GM15510 (cell line): ENCODE data around the gene TBL1X.

ENCODE experiments used
- POLR2A ChIP-seq: IDR thresholded peaks from 3 replicates; pipeline ENCODE4 v1.6.1; 2011; ENCODE audit warnings: borderline replicate concordance; ENCODE audit not compliant: insufficient read length; ENCODE audit errors: extremely low read depth

TBL1X gene

DNA sequence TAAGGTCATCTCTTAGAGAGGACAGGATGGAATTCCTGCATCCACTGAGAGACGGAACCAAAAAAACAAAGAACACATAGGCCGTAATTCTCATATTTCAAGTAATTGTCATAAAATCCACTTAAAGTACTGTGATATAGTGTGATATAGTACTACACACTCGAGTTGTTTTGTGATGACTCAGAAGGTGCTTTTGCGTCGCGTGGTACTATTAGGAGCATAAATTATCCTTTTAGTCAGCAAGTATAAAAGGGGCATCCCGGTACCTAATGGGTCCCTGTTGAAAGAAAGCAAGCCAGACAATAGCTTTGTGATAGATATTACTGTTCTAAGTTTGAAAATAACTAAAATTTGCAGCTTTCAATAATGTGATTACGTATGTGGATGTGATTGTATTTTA, 245.5 kb downstream of the TBL1X start:
- TF ChIP-seq POLR2A = no peak

DNA sequence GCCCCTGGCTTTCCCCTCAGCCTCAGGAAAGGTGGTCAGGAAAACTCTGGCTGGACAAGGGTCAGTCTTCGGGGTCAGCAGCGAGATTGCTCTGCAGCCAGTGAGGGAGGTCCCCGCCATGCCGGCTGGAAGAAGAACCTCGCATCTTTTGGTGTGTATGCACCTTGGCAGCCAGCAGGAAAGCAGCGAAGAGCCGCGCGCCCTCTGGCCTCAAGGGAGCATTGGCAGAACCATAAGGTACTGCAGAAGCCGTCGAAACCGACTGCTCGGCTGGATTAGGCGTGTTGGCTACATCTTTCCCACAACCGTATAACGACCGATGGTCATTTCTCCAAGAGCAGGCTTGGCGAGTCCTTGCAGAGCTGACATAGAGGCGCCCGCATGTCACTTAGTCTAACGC, 252.5 kb downstream of the TBL1X start:
- TF ChIP-seq POLR2A = no peak

DNA sequence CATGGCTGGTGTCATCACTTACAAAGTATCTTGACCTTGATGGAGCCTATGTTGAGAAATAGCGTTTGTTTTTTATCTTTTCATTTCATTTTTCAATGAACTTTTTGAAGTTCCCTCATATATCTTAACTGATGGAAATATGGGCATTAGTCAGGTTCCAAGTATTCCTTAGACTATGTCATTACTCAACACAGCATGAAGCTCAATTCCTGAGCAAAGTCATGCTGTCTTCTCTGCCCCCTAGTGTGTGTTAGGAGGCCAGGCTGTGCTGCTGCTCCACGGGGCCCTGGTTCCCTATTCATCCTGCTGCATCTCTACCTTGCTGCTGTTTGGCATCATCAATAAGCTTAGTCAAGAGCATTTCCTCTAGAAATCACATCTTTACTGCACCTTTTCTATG, 259.9 kb downstream of the TBL1X start:
- no peak for TF ChIP-seq POLR2A

DNA sequence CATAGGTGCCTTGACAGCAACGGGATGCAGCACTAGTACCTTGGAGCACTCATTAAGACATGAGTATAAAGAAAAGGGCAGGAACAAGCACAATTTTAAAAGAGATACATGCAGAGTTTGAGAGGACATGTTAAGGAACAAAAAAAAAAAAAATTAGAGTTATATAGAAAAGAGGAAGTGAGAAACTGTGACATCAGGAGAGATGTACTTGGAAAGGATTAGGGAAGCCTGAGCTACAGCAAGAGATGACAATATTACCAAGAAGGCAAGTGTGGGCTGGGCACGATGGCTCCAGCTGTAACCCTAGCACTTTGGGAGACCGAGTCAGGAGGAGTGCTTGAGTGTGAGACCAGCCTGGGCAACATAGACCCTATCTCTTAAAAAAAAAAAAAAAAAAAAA, 263.4 kb downstream of the TBL1X start:
- TF ChIP-seq POLR2A = no peak

DNA sequence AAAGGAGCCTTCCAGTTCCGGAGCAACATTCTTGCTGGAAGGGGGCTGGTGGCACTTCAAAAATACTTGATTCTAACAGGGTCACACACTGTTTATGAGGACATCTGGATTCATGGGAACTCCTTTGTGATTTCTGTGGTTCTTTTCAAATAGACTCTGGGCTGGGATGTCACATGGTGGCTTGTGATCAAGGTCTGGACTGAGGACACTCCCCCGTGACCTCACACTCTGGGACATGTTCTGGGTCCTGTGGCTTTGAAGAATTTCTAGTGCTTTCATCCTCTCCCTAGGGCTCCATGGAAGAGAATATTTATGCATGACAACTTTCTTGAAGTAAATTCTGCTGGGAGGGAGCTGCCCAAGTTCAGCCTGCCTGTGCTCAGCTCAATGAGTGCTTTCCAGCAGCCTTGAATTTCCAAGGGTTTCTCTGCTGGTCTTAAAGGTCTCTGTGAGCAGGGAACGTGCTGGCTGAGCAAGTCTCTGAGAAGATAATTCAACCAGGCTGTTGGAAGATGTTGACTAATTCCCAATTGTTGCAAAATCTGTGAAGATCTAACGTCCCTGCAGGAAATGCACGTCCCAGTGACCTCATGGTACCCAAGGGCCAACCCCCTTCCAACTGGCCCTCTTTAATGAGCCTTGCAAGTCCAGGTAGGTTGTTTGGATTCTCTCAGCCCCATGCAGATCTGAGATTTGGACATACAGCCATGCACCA, 264.5 kb downstream of the TBL1X start:
- TF ChIP-seq POLR2A = no peak

DNA sequence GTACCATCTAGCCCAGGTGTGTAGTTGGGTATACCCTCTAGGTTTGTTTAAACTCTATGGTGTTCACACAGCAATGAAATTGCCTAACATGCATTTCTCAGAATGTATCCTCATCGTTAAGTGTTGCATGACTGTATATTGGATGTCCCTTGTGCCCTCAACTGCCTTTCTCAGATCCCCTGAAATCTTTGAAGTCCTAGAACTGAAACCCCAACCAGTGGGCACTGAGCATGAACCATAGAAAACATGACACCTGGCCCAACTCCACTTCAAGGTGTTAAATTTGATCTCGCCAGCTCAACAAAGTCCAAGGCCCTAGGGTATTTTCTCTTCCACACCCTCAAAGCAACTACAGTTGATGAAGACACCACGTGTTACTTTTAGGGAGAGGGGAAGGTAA, 265.2 kb downstream of the TBL1X start:
- TF ChIP-seq POLR2A = no peak

DNA sequence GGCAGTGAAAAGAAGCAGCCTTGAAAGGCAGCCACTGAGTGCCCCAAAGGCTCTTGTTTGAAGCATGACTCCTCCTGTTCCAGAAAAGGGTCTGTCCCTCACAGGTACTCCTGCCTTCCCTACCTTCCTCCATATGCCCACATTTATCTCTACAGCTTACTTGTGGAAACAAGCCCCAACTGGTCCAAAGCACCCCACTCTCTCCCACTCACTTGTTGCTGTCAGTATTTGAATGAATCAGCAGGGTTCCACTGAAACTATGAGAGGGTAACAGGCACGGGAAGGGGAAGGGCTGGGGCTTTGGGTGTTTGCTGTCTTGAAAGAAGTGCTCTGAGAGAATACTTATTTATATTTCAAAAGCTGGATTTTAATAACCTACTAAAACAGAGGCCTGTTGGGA, 265.9 kb downstream of the TBL1X start:
- no peak for TF ChIP-seq POLR2A

DNA sequence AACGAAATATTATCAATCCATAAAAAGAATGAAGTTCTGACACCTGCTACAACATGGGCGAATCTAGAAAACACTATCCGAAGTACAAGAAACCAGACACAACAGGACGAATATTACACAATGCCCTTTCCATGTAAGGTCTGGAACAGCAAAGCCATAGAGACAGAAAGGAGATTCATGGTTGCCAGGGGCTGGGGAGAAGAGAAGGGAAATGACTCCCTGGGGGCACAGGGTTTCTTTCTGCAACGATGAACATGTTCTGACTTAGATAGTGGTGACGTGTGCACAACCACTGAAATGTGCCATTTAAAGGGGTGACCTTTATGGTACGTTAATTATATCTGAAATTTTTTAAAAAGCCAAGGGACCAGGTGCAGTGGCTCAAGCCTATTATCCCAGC, 272.5 kb downstream of the TBL1X start:
- TF ChIP-seq POLR2A = no peak

DNA sequence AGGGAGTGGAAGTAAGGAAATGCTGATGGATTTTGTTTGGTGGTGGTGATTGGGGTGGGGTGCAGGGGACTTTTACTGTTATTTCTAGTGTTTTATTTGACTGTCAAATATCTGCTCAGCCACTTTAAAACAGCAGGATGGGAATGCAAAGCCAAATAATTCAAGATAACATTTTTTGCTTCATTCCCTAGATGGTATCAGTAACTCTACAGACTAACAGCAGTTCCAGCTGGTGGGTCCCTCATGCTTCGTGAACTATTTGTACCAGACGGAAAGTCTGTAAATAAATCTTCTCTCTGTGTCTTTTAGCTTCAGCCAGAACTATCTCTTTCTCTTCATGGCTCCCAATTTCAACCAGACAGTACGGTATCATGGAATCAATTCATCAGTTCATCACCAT, 273.3 kb downstream of the TBL1X start:
- TF ChIP-seq POLR2A = no peak

DNA sequence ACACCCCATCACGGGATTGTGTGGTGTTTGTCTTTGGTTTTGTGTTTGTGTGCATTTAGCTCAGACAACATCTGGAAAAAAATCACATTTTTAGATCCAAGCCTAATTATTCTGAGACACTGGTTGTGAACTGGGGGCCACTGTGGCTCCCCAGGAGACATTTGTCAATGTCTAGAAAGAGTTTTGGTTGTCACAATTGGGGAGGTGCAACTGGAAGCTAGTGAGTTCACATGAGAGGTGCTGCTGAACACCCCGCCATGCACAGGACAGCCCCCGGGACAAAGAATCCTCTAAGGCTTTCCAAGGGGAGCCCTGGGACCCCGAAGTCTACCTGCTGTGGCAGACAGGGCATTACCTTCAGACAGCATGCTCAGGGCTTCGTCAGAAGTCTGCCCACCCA, 274.3 kb downstream of the TBL1X start:
- TF ChIP-seq POLR2A = no peak

DNA sequence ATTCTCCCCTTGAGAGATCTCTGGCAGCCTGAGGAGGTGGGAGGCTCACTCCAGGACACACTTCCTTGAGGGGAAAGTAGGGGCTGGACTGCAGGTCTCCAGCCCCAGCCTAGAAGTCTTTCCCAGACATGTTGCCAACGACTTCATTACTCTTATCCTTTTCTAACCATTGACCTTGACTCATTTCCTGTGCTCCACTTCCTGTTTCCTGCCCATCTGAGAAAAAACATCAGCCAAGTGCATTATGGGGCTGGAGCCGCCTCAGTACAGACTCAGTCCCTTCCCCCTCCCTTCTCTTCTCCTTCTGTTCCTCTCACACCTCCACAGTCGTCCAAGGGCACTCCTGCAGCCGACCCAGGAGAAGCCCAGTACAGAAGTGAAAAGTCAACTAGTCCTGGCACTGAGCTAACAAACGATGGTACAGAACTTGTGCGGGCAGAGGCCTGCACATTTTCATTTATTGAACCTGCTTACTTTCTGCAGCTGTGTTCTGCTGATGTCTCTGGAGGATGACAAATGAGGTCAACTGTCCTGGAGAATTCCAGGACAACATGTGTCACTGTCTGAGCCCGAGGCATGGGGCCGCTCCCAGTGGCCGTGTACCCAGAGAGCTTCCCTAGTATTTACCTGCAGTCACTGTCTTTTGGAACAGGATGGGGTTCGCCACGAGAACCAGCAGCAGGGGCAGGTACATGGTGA, 280.7 kb downstream of the TBL1X start:
- no peak for TF ChIP-seq POLR2A

DNA sequence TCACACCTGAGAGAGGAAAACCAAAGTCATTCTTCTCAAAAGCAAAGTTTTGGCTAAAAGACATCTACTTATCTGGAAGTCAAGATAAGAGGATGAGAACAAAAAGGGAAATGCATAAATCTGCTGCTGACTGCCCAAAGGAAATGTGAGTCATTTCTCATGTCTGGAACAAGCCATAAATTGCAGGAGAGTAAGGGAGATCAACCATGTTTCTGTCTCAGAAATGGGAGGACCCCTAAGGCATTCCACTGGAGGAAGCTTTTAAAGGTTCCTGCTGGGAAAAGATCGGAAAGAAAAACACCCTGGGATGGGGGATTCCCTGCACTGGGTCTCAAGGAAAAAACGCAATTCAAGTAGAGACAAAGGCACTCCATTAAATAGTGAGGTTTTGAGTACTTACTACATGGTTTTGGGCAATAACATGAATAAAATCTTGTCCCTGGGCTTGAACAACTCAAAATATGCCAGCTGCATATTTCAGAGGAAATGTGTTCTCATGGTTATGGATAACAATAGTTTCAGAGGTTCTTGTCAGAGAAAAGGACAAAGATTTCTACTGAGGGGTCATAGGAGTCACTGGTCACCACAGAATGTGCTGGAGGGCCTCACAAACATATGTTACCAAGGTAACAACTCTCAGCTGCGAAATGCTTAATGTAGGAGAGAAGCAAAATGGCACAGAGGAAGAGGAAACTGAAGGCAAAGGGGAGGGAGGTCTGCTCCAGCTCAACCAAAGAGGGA, 281.5 kb downstream of the TBL1X start:
- no peak for TF ChIP-seq POLR2A

DNA sequence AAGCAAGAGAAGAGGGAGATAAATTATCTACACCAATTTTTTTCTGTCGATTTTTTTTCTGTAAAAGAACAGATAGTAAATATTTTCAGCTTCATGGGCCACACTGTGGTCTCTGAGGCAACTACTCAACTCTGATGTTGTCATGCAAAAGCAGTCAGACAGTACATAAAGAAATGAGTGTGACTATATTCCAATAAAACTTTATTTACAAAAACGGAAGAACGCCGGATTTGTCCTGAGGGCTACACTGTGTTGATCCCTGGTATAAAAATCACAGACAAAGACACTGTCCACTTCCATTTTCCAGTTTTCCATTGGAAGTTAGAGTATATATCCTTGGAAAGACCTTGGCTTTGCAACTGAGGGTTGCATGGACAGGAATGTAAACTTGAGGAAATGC, 282.8 kb downstream of the TBL1X start:
- no peak for TF ChIP-seq POLR2A

DNA sequence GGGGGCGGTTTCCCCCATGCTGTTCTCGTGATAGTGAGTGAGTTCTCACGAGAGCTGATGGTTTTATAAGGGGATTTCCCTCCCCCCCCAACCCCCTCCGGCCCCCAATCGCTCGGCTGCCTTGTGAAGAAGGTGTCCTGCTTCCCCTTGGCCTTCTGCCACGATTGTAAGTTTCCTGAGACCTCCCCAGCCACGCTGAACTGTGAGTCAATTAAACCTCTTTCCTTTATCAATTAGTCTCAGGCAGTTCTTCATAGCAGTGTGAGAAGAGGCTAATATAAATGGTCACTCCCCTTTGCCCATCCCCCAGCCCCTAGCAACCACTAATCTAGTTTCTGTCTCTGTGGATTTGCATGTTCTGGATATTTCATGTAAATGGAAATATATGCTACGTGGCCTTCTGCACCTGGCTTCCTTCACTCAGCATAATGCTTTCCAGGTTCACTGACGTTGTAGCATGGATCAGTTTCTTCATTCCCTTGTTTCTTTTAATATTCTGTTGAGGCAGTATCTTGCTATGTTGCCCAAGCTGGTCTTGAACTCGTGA, 284.4 kb downstream of the TBL1X start:
- TF ChIP-seq POLR2A = no peak

DNA sequence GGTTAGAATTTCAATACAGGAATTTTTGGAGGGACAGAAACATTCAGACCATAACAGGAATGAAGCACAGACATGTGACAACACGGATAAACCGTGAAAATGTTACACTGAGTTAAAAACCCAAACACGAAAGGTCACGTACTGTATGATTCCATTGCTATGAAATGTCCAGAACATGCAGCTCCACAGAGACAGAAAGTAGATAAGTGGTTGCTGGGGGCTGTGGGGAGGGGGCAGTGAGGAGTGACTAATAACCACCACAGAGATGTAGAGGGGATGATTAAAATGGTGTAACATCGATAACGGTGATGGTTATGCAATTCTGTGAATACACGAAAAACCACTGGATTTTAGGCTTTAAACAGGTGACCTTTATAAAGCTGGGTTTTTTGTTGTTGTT, 292.5 kb downstream of the TBL1X start:
- TF ChIP-seq POLR2A = no peak
